ENCODE results near the gene TMEM18.

DNA sequence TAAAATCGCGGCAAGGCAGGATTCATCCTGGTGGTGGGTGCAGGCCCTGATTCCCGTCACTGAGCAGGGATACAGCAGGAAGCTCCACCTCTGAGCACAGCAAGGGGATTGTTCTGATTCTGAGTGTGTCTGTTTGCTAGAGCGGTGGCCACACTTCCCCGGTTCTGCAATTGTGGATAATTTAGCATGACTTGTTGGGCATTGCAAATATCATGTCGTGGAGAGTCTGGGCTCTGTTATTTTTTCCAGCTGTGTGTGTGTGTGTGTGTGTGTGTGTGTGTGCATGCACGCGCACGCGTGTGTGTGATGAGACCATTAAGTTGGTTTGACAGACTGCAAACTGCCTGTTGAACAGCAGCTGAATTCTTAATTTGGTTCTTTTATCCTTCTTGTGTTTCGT, 4.1 kb upstream of the TMEM18 start:
- TF ChIP-seq RAD21 (conservative IDR thresholded peaks at IDR 0.05) (no peak), POLR2AphosphoS5 (IDR thresholded peaks at IDR 0.05) (no peak), EZH2 (IDR thresholded peaks at IDR 0.05; ENCODE audit: borderline replicate concordance, insufficient read depth, low read length, poor library complexity, severe bottlenecking) (no peak), CTCF (IDR thresholded peaks at IDR 0.05; ENCODE audit: poor library complexity, severe bottlenecking) (no peak)

Measured in neural cell (in vitro differentiated cells).